Naive B cell (primary cell): ENCODE measurements around the gene AKR7A2. TPM values are rescaled to one million over a fixed set of nuclear protein-coding genes. Genes with fewer than 3 reads are reported as not detected.

Experiments used
- ATAC-seq, 2 donors: fragments of 150-1000 bp; cut with Tn5 transposase; 2 replicates each; pipeline ENCODE4 v1.10.0; 2021; ENCODE audit warnings: low read depth in 2 of 2, mild to moderate bottlenecking in 2 of 2, moderate library complexity in 2 of 2
- DNase-seq: peaks from one replicate; pipeline ENCODE4 v3.0.0; 2022
- H3K27ac Mint-ChIP-seq, 6 donors: one replicate each; pipeline ENCODE4 v1.8.0; 2020 to 2022; ENCODE audit warnings: mild to moderate bottlenecking in 6 of 6, mixed read lengths in 6 of 6, moderate library complexity in 5 of 6, inconsistent platforms in 2 of 6
- H3K27me3 Mint-ChIP-seq, 3 donors: one replicate each; pipeline ENCODE4 v1.8.0; 2021 to 2022; ENCODE audit warnings: mixed read lengths in 3 of 3, mild to moderate bottlenecking in 1 of 3
- H3K36me3 Mint-ChIP-seq, 2 donors: one replicate each; pipeline ENCODE4 v1.8.0; 2020 to 2022; ENCODE audit warnings: mixed read lengths in 2 of 2, inconsistent platforms in 1 of 2, mild to moderate bottlenecking in 1 of 2
- H3K4me1 Mint-ChIP-seq, 3 donors: one replicate each; pipeline ENCODE4 v1.8.0; 2020 to 2022; ENCODE audit warnings: mixed read lengths in 3 of 3, inconsistent platforms in 1 of 3, mild to moderate bottlenecking in 1 of 3, moderate library complexity in 1 of 3
- H3K4me3 Mint-ChIP-seq, 8 donors: one replicate each; pipeline ENCODE4 v1.8.0; 2020 to 2022; ENCODE audit warnings: mild to moderate bottlenecking in 8 of 8, mixed read lengths in 8 of 8, moderate library complexity in 8 of 8, inconsistent platforms in 2 of 8
- H3K9me3 Mint-ChIP-seq, 7 donors: one replicate each; pipeline ENCODE4 v1.8.0; 2020 to 2022; ENCODE audit warnings: mixed read lengths in 7 of 7, mild to moderate bottlenecking in 5 of 7, inconsistent platforms in 2 of 7, moderate library complexity in 1 of 7
- polyA plus RNA-seq, 6 donors: library from polyadenylated mRNA; unstranded; fragments of 300-500 nt; fragmentation: Illumina TruSeq; gene quantifications; one replicate each; pipeline ENCODE4 v1.2.3, GENCODE V29; 2021; ENCODE audit warnings: low read depth in 6 of 6

Gene AKR7A2
- polyA plus RNA-seq, 6 donors from 2014 or later = 93.3 to 149 (median 105) TPM

DNA sequence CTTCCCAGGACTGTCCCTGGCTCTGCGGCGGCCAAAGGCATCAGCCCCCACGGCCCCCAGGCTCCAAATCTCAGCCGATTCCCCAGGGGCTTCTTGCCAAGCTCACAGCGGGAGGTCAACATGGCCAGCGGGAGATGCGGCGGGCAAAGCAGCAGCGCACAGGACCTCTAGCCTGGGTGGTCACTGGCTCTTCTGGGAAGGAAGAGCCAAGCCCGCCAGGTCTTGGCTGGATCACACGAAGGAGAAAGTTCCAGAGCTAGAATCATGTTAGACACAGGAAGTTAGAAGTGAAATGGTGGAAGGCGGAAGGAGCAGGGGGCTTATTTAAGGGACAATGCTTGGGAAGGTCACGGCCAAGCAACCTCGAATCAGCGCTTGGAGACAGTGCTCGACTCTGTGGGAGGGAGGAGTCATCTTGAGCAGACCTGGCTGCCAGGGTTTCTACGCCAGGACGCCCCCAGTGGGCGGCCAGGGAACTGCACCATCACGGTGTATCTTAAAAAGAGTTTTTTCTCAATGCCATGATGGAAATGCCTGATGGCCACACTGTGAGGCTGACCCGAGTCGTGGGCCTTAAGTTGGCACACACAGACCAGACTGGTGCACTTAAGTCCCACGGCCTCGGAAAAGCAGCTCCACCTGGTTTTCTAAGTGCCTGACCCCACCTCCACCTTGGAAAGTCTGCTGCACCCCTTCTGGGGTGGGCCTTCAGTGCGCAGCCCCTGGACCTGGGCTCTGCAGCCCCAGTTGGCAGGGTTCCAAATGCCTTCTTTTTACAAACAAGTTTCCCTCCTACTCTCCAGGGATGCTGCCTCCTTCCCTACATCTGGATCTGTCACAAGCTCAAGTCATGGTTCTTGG lies 29.5 kb upstream of the AKR7A2 start:
- Mint-ChIP-seq H3K27ac (peak overlapping the region in 3 of 6 donors; percentile 59 to 86 (median 73)), H3K9me3 (no peaks in the 10 kb centered on the region), H3K4me3 (peak overlapping the region in 1 of 8 donors; percentile 38), H3K4me1 (peaks cover 8 to 16% (median 11%) of the 10 kb centered on the region in 3 donors), H3K27me3 (no peaks in the 10 kb centered on the region), H3K36me3 (peaks cover 8% of the 10 kb centered on the region in 2 donors)
- DNase-seq = peak; percentile 54
- peak; percentile 71 to 73 for ATAC-seq

DNA sequence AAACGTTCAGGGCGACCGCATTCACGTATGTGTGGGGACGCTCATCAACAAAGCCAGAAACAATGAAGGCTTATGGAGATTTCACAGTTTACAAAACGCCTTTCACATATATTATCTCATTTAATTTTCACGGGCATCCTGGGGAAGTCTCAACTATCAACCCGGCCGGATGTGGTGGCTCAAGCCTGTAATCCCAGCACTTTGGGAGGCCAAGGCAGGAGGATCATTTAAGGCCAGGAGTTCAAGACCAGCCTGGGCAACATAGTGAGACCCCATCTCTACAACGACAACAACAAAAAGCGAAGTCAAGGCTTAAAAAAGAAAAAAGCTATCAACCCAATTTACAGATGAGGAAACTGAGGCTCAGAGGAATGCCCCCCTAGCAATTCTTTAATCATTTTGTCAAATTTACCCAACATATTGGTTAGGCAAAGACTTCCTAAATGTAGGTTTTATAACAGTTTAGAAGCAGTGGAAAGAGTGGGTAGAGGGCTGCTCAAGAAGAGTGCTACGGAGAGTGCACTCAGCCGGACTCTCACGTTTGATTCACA lies 28.5 kb upstream of the AKR7A2 start:
- H3K36me3 Mint-ChIP-seq = peaks cover 8% of the 10 kb centered on the region in 2 donors
- H3K9me3 Mint-ChIP-seq = no peaks in the 10 kb centered on the region
- no peak for ATAC-seq
- peaks cover 8 to 16% (median 12%) of the 10 kb centered on the region in 3 donors for H3K4me1 Mint-ChIP-seq
- DNase-seq = no peak
- peak overlapping the region in 1 of 6 donors; percentile 67 for H3K27ac Mint-ChIP-seq
- no peaks in the 10 kb centered on the region for H3K27me3 Mint-ChIP-seq
- H3K4me3 Mint-ChIP-seq = no peak overlapping the region

DNA sequence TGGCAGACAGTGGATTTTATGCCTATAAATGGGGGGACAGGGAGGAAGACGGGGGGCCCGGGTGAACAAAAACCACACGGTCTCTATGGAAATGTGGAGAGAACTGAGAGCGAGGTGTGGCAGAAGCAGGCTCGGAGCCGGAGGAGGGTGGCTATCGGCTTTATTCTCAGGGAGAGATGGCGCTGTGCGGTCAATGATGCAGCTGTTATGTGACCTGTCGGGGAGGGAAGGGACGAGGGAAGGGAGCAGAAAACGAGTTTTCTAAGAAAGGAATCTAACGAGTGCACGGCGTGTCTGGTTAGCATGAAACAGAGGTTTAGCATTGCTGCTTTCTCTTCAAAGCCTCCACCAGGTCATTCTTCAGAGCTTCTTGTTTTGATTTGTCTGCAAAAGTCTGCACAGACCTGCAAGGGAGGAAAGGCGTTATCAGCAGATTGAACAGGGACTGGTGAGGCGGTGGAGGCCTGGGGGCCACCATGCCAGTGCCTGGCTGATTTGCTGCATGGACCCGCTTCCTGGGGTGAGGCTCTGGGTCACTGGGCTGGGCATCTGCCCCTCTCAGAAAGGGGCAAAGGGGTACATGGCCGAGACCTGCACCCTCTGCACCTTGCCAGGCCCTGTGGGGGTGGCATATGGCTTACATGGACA lies 27.4 kb upstream of the AKR7A2 start:
- peaks cover 8 to 14% (median 13%) of the 10 kb centered on the region in 3 donors for H3K4me1 Mint-ChIP-seq
- H3K9me3 Mint-ChIP-seq = no peaks in the 10 kb centered on the region
- peaks cover 8% of the 10 kb centered on the region in 2 donors for H3K36me3 Mint-ChIP-seq
- H3K4me3 Mint-ChIP-seq = no peak overlapping the region
- no peak for ATAC-seq
- no peak for DNase-seq
- H3K27ac Mint-ChIP-seq = peak overlapping the region in 1 of 6 donors; percentile 31
- no peaks in the 10 kb centered on the region for H3K27me3 Mint-ChIP-seq

DNA sequence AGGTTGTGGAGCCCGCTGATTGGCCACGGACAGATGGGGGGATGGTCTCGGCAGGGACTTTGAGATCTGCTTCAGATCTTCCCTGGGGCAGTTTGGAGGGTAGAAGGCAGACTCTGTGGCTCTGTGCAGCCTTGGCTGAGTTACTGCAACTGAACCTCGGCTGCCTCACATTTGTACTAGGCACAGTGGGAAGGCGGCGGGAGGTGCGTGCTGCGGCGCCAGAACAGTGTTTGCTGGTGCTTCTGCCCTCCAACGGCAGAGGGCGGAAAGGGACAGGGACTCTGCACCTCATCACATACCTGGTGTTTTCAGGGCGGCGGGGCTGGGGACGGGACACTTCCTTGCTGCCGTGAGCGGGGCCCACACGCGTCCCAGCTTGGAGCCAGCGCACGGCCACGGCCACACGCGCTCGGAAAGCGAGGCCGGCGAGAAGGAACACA lies 26.4 kb upstream of the AKR7A2 start:
- Mint-ChIP-seq H3K4me1 (peaks cover 8 to 14% (median 12%) of the 10 kb centered on the region in 3 donors), H3K27me3 (no peaks in the 10 kb centered on the region), H3K27ac (no peak overlapping the region), H3K36me3 (peaks cover 8% of the 10 kb centered on the region in 2 donors), H3K9me3 (no peaks in the 10 kb centered on the region), H3K4me3 (no peak overlapping the region)
- DNase-seq (no peak), ATAC-seq (no peak)

GRCh38 chr1:19337289-19337688 lies 25.3 kb upstream of the AKR7A2 start:
- H3K27me3 Mint-ChIP-seq = no peaks in the 10 kb centered on the region
- no peak for DNase-seq
- H3K27ac Mint-ChIP-seq = peak overlapping the region in 3 of 6 donors; percentile 63 to 84 (median 65)
- peaks cover under 1 to 8% of the 10 kb centered on the region in 2 donors for H3K36me3 Mint-ChIP-seq
- ATAC-seq = no peak
- H3K4me3 Mint-ChIP-seq = no peak overlapping the region
- H3K4me1 Mint-ChIP-seq = peaks cover 8 to 14% (median 8%) of the 10 kb centered on the region in 3 donors
- no peaks in the 10 kb centered on the region for H3K9me3 Mint-ChIP-seq

- Mint-ChIP-seq H3K4me1 (peaks cover 4 to 13% (median 6%) of the 10 kb centered on the region in 3 donors), H3K36me3 (peaks cover 0 to 8% of the 10 kb centered on the region in 2 donors), H3K4me3 (no peak overlapping the region), H3K27ac (peak overlapping the region in 2 of 6 donors; percentile 65 to 95), H3K9me3 (no peaks in the 10 kb centered on the region), H3K27me3 (no peaks in the 10 kb centered on the region)
- ATAC-seq = no peak
- DNase-seq = no peak
Measured at GRCh38 chr1:19336543-19336942, 24.6 kb upstream of the AKR7A2 start.

- no peak overlapping the region for H3K4me3 Mint-ChIP-seq
- H3K4me1 Mint-ChIP-seq = peaks cover 0 to 9% (median 4%) of the 10 kb centered on the region in 3 donors
- H3K36me3 Mint-ChIP-seq = peaks cover 0 to 4% of the 10 kb centered on the region in 2 donors
- H3K27me3 Mint-ChIP-seq = no peaks in the 10 kb centered on the region
- peak overlapping the region in 1 of 6 donors; percentile 10 for H3K27ac Mint-ChIP-seq
- ATAC-seq (no peak), DNase-seq (no peak)
- H3K9me3 Mint-ChIP-seq = no peaks in the 10 kb centered on the region
Measured at GRCh38 chr1:19333587-19334354, 21.8 kb upstream of the AKR7A2 start.

GRCh38 chr1:19332832-19333231 lies 20.9 kb upstream of the AKR7A2 start:
- ATAC-seq = no peak
- Mint-ChIP-seq H3K27ac (peak overlapping the region in 1 of 6 donors; percentile 53), H3K36me3 (peaks cover 0 to 3% of the 10 kb centered on the region in 2 donors), H3K9me3 (no peaks in the 10 kb centered on the region), H3K4me1 (peaks cover 0 to 9% (median 4%) of the 10 kb centered on the region in 3 donors), H3K27me3 (no peaks in the 10 kb centered on the region), H3K4me3 (no peak overlapping the region)
- DNase-seq = no peak

DNA sequence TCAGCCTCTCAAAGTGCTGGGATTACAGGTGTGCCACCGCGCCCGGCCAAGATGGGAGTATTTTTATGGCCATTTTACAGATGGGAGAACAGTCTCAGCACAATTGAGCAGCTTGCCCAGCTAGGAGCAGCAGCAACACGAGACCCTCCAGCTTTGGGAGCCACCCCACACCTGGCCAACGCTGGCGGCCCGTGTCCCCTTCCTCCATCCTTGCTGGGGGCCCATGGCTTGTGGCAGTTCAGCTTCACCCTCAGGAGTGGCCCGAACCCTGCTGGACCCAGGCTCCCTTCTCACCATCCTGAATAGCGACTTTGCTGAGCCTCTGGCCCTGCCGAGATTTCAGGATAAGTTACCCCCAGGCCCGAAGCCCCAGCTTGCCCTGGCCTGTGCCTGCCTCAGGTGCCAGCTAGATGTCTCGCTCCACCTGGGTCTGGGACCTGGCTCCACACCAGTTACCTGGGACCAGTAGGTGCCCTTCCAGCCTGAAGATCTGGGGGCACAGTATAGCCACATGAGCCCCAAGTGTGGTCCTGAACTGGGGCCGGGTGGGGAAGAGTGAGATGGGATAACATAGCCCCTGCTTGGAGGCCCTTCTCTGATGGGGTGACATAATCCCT lies 19.4 kb upstream of the AKR7A2 start:
- ATAC-seq (no peak), DNase-seq (no peak)
- Mint-ChIP-seq H3K27me3 (no peaks in the 10 kb centered on the region), H3K36me3 (peaks cover 0 to 9% of the 10 kb centered on the region in 2 donors), H3K9me3 (no peaks in the 10 kb centered on the region), H3K4me3 (no peak overlapping the region), H3K4me1 (peaks cover 0 to 4% (median 3%) of the 10 kb centered on the region in 3 donors), H3K27ac (peak overlapping the region in 2 of 6 donors; percentile 36 to 39)

GRCh38 chr1:19330449-19331135 lies 18.6 kb upstream of the AKR7A2 start:
- H3K9me3 Mint-ChIP-seq = no peaks in the 10 kb centered on the region
- H3K4me1 Mint-ChIP-seq = peaks cover 0 to 4% (median 3%) of the 10 kb centered on the region in 3 donors
- no peak for ATAC-seq
- no peak overlapping the region for H3K4me3 Mint-ChIP-seq
- DNase-seq = no peak
- no peaks in the 10 kb centered on the region for H3K27me3 Mint-ChIP-seq
- H3K36me3 Mint-ChIP-seq = peaks cover 0 to 9% of the 10 kb centered on the region in 2 donors
- H3K27ac Mint-ChIP-seq = peak overlapping the region in 3 of 6 donors; percentile 39 to 79 (median 60)

DNA sequence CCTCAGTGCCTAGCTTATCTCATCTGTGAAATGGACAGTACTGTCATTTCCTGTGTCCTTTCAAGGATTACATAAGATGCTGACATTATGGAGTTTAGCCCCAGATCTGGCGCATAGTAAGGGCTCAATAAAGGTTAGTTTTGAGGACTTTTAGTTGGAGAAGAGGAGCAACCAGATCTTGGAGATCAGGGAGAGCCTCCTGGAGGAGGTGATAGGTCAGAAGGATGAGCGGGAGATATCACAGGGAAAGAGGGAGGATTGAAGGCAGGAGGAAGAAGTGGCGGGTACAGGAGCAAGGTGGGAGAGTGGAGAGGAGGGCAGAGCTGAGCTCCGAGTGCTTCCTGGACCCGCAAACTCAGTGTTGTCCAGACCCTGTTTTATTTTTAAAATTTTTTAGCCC lies 17.7 kb upstream of the AKR7A2 start:
- Mint-ChIP-seq H3K4me3 (no peak overlapping the region), H3K4me1 (peaks cover 0 to 4% (median 0%) of the 10 kb centered on the region in 3 donors), H3K27me3 (no peaks in the 10 kb centered on the region), H3K36me3 (peaks cover 0 to 9% of the 10 kb centered on the region in 2 donors), H3K27ac (peak overlapping the region in 4 of 6 donors; percentile 51 to 72 (median 62)), H3K9me3 (no peaks in the 10 kb centered on the region)
- no peak for DNase-seq
- ATAC-seq = no peak

- ATAC-seq (no peak), DNase-seq (no peak)
- no peaks in the 10 kb centered on the region for H3K27me3 Mint-ChIP-seq
- H3K36me3 Mint-ChIP-seq = peaks cover 0 to 9% of the 10 kb centered on the region in 2 donors
- peaks cover 0 to 4% (median 0%) of the 10 kb centered on the region in 3 donors for H3K4me1 Mint-ChIP-seq
- no peaks in the 10 kb centered on the region for H3K9me3 Mint-ChIP-seq
- no peak overlapping the region for H3K4me3 Mint-ChIP-seq
- H3K27ac Mint-ChIP-seq = peak overlapping the region in 2 of 6 donors; percentile 50 to 72
Measured at GRCh38 chr1:19329188-19329587, 17.2 kb upstream of the AKR7A2 start.
